Measurements from ENCODE around the gene GPD2.
"Not testable (repeated sequence)": the region's sequence is repeated elsewhere in the genome, so short reads cannot be mapped to it uniquely, and the experiment has no call there.

Gene GPD2

GRCh38 chr2:156522864-156523440, 86.8 kb downstream of the GPD2 start:
- no peaks in the 10 kb centered on the region for H3K9me3 ChIP-seq (ENCODE audit: control insufficient read depth, insufficient read depth, low read depth, low read length)
- H3K4me1 ChIP-seq (ENCODE audit: control insufficient read depth, insufficient read depth, low read length): no peaks in the 10 kb centered on the region
- ChIA-PET CTCF (interaction anchor here (0.6 to 1.1 kb wide), 2 partner anchors 15 to 570 kb away, joined by 3 read pairs; no protein-coding TSS in a partner anchor), POLR2A (no interaction called here)
- H3K4me3 ChIP-seq (ENCODE audit: low read depth, low read length): no peak overlapping the region
- H3K27ac ChIP-seq (ENCODE audit: extremely low read depth, low read depth, low read length): no peak overlapping the region
- no peaks in the 10 kb centered on the region for H3K36me3 ChIP-seq (ENCODE audit: control insufficient read depth in 2 of 2, insufficient read depth in 1 of 2, low read length in 2 of 2)
- TF ChIP-seq PRDM4 (tag by site-specific recombination; IDR thresholded peaks at IDR 0.05): no peak
- no peak for TF ChIP-seq ZNF777 (tag by site-specific recombination; IDR thresholded peaks at IDR 0.05; ENCODE audit: borderline replicate concordance)
- no peak for TF ChIP-seq ZNF513 (tag by site-specific recombination; IDR thresholded peaks at IDR 0.05)
- no peak for TF ChIP-seq ZNF549 (tag by site-specific recombination; IDR thresholded peaks at IDR 0.05)
- no peak for TF ChIP-seq ZNF585B (tag by site-specific recombination; IDR thresholded peaks at IDR 0.05)
- no peak for TF ChIP-seq KLF17 (tag by site-specific recombination; IDR thresholded peaks at IDR 0.05)
- no peak for TF ChIP-seq ZNF175 (tag by site-specific recombination; IDR thresholded peaks at IDR 0.05)
- no peak for TF ChIP-seq AEBP2 (tag by site-specific recombination; IDR thresholded peaks at IDR 0.05; ENCODE audit: borderline replicate concordance)
- TF ChIP-seq ELK4 (IDR thresholded peaks at IDR 0.05; ENCODE audit: borderline replicate concordance, low read depth, low read length): no peak

- no peak overlapping the region for H3K4me3 ChIP-seq (ENCODE audit: low read depth, low read length)
- no peaks in the 10 kb centered on the region for H3K36me3 ChIP-seq (ENCODE audit: control insufficient read depth in 2 of 2, insufficient read depth in 1 of 2, low read length in 2 of 2)
- H3K4me1 ChIP-seq (ENCODE audit: control insufficient read depth, insufficient read depth, low read length): no peaks in the 10 kb centered on the region
- ChIA-PET CTCF (no interaction called here), POLR2A (no interaction called here)
- H3K9me3 ChIP-seq (ENCODE audit: control insufficient read depth, insufficient read depth, low read depth, low read length): no peaks in the 10 kb centered on the region
- TF ChIP-seq ZNF121 (tag by site-specific recombination; IDR thresholded peaks at IDR 0.05): no peak
- H3K27ac ChIP-seq (ENCODE audit: extremely low read depth, low read depth, low read length): no peak overlapping the region
Observed at GRCh38 chr2:156526950-156527636, 90.9 kb downstream of the GPD2 start.

GRCh38 chr2:156528583-156528982, 92.4 kb downstream of the GPD2 start:
- POLR2A ChIA-PET; H3K9me3 ChIP-seq (ENCODE audit: control insufficient read depth, insufficient read depth, low read depth, low read length); H3K27ac ChIP-seq (ENCODE audit: extremely low read depth, low read depth, low read length); H3K4me3 ChIP-seq (ENCODE audit: low read depth, low read length); H3K36me3 ChIP-seq (ENCODE audit: control insufficient read depth in 2 of 2, insufficient read depth in 1 of 2, low read length in 2 of 2); CTCF ChIA-PET; H3K4me1 ChIP-seq (ENCODE audit: control insufficient read depth, insufficient read depth, low read length): not testable (repeated sequence)
- TF ChIP-seq ZNF146 (tag by site-specific recombination; IDR thresholded peaks at IDR 0.05): peak; percentile 54; the same call in 1 of the 2 replicates
